ENCODE measurements around the gene TOR3A.
"Not testable (repeated sequence)": the region's sequence is repeated elsewhere in the genome, so short reads cannot be mapped to it uniquely, and the experiment has no call there.

Gene TOR3A

DNA sequence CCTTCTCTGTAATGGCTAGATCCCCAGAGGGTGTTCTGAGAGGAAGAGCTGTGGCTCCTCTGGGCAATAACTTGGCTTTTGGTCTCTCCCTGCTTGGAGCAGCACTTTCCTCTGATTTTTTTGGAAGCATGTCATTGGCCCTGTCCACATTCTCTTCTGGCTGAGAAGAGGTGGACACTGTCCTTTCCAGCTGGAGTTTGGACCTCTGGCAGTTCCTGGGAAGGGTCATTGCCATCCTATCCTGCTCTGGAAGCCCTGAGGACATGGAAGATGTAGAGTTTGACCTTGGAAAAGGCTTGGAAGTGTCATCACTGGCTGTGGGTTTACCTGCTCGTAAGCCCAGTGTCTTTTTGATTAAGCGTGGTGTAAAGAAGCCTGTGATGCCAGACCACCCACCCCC is 26.8 kb downstream of the TOR3A start:
- no peak for DNase-seq (ENCODE audit: low spot score)

GRCh38 chr1:179115181-179115580 is 33.3 kb downstream of the TOR3A start:
- DNase-seq (ENCODE audit: low spot score), result no peak

DNA sequence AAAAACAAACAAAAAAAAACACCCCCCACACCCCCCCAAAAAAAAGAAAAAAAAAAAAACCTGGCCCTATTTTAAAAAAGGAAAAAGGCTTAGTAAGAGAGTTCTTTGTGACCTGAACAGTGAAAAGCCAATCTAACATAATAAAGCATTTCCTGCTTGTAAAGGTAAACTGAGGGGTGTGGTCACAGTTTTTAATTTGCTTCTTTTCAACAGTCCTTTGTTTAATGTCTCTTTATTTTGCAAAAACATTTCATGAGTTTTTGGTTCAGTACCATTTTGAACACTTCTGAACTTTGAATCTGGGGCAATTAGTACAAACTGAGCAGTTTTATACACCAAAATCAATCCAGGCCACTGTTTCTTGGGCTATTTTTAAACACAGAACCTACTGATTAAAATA is 37.6 kb downstream of the TOR3A start:
- DNase-seq (ENCODE audit: low spot score), result no peak

DNA sequence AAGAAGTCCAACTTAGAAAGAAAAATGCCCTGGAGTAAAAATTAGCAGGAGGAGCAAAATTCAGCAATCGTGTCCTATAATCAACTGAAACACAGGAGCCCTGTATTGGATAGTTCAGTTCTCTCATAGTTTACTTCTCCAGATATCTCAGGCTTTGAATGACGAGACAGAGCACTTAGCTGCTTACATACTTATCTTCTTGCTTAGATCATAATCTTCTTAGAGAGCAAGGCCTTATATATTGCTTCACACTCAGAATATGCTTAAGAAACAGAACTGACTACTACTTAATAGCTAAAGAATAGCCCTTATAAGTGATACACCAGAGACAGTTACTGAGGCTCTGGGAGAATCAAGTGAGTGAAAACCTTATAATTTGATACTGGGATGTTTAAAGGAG is 38.9 kb downstream of the TOR3A start:
- DNase-seq (ENCODE audit: low spot score), result no peak

- peak; percentile 26 for DNase-seq (ENCODE audit: low spot score)
Observed at GRCh38 chr1:179121159-179121938, 39.5 kb downstream of the TOR3A start.

DNA sequence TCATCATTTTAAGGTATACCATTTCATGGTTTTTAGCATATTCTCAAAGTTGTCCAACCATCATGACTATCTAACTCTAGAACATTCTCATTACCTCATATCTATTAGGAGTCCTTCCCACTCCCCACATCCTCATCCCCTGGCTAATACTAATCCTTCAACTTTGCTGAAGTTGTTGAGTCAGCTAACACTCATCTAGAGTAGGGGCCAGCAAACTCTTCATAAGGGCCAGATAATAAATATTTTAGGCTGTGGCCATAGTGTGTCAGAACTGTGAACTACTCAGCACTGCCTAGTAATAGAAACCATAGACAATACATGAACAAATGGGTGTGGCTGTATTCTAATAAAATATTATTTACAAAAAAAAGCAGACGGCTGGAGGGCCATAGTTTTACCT is 43.0 kb downstream of the TOR3A start:
- no peak for DNase-seq (ENCODE audit: low spot score)

DNA sequence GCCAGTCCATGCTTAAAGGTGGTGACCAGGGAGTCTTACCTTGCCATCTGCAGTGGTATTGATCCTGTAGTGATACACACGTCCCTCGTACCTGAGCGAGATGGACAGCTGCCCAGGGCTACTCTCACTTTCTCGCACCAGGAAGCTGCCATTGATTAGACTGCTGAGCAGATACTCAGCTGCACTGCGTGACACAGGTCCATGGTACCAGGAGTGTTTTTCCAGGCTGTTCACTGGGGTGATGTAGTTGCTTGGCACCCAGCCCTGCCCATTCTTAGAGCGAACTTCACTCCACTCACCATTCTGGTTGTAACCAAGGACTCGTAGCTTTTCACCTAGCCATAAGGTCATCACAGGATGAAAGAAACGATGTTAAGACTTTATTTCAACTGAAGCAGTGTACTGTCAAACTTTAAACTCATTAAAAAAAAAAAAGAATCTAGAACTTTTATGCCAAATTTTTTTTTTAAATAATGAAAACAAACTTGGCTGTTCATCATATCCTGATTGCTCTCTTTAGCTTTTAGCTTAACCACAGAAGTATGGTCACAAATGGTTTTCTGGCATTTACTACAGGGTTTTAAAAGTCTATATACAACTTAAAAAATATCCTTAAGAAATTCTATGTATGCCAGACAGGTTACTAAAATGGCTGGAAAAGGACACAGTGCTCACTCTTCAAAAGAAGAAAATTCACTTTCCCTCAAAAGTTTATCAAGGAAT is 44.6 kb downstream of the TOR3A start:
- DNase-seq (ENCODE audit: low spot score), result no peak

DNA sequence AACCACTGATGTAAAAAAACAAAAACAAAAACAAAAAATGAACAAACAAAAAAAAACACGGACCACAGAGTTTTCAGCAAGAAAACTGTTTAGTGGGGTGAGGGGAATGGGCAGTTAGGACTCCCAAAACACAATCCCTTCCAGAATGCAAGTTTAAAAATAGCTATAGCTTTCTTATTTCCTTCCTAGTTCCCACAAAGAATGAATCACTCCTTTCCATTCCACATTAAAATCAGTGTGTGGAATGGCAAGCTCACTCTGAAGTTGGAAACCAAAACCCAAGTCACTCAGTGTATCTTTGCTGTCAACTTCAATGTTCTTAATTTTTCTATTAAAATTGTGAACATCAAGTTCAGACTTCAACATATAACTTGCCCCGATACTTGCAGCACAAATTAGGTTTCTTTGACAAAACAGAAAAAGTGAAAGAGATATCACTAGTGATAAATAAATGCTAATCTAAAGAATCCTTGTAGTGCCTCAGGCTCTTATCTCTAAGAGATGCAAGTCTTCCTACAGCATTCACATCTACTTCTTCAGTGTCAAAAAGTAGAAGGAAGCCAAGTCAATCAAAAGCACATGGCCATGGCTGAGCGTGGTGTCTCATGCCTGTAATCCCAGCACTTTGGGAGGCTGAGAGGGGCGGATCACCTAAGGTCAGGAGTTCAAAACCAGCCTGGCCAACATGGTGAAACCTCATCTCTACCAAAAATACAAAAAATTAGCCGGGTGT is 45.5 kb downstream of the TOR3A start:
- no peak for DNase-seq (ENCODE audit: low spot score)

- DNase-seq (ENCODE audit: low spot score), result no peak
Observed at GRCh38 chr1:179128520-179128919, 46.6 kb downstream of the TOR3A start.

DNA sequence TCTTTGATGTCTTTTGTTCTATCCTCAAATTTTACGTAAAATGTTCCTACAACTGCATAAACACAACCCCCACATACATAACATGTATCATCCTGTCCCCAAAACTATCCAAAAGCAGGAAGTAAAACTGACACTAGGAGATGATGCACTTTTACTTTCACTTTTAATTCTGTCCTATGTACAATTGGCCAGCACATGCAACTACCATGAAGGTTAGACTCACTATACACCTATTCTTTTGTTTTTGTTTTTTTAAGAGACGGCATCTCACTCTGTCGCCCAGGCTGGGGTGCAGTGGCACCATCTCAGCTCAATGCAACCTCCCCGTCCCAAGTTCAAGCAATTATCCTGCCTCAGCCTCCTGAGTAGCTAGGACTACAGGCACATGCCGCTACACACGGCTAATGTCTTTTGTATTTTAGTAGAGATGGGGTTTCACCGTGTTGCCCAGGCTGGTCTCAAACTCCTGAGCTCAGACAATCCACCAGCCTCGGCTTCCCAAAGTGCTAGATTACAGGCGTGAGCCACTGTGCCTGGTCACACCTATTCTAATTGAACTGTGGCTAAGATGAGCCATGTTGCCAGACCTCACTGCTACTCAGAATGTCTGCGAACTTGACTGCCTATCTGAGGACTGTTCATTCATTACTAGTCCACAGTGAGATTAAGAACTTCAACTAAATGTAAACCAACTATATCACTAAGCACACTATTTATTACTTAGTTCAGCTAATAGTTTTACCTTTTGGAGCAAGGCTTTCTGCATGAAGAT is 48.0 kb downstream of the TOR3A start:
- DNase-seq (ENCODE audit: low spot score), result peak; percentile 60

DNA sequence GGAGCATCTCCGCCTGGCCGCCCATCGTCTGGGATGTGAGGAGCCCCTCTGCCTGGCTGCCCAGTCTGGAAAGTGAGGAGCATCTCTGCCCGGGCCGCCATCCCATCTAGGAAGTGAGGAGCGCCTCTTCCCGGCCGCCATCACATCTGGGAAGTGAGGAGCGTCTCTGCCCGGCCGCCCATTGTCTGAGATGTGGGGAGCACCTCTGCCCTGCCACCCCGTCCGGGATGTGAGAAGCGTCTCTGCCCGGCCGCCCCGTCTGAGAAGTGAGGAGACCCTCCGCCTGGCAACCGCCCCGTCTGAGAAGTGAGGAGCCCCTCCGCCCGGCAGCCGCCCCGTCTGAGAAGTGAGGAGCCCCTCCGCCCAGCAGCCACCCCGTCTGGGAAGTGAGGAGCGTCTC is 53.3 kb downstream of the TOR3A start:
- DNase-seq (ENCODE audit: low spot score), result not testable (repeated sequence)

DNA sequence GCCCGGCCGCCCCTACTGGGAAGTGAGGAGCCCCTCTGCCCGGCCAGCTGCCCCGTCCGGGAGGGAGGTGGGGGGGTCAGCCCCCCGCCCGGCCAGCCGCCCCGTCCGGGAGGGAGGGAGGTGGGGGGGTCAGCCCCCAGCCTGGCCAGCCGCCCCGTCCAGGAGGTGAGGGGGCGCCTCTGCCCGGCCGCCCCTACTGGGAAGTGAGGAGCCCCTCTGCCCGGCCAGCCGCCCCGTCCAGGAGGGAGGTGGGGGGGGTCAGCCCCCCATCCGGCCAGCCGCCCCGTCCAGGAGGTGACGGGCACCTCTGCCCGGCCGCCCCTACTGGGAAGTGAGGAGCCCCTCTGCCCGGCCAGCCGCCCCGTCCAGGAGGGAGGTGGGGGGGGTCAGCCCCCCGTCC is 53.8 kb downstream of the TOR3A start:
- DNase-seq (ENCODE audit: low spot score), result not testable (repeated sequence)

- no peak for DNase-seq (ENCODE audit: low spot score)
Observed at GRCh38 chr1:179137617-179138255, 55.9 kb downstream of the TOR3A start.

- DNase-seq (ENCODE audit: low spot score), result not testable (repeated sequence)
Observed at GRCh38 chr1:179138755-179139154, 56.9 kb downstream of the TOR3A start.

GRCh38 chr1:179141592-179142251 is 59.9 kb downstream of the TOR3A start:
- no peak for DNase-seq (ENCODE audit: low spot score)

- DNase-seq (ENCODE audit: low spot score), result no peak
Observed at GRCh38 chr1:179142889-179143299, 61.0 kb downstream of the TOR3A start.

DNA sequence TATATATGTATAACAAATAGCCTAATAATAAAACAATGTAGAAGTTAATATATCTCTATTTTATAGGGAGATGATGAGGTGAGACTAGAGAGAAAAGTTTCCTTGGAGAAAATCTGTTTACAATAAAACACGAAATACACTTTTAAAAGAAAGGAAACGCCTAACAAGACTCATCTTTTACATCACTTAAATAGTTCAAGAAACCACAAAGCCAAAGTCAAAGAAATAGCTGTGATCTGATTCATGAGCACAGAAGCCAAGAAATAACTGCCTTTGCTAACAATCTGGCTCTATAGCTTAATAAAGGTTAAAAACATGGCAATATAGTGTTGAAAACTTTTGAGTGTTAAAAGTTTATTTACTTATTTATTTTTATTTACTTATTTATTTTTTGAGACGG is 61.5 kb downstream of the TOR3A start:
- DNase-seq (ENCODE audit: low spot score), result no peak

DNA sequence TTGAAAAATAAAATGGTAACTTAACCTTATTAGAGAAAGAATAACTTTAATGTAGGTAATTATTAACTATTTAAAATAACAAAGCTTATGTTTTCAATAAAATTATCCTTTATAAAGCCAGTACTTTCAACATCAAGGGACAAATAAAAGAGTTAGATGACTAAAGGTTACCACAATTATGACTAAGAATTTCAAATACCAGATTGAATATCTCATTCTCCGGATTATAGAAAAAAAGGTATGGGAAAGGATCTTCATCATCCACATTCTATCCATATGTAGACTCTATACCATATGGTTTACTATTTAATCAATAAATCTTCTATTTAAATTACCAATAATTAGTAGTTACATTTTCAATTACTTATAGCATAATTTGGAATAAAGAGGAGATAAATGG is 62.8 kb downstream of the TOR3A start:
- DNase-seq (ENCODE audit: low spot score), result no peak

DNA sequence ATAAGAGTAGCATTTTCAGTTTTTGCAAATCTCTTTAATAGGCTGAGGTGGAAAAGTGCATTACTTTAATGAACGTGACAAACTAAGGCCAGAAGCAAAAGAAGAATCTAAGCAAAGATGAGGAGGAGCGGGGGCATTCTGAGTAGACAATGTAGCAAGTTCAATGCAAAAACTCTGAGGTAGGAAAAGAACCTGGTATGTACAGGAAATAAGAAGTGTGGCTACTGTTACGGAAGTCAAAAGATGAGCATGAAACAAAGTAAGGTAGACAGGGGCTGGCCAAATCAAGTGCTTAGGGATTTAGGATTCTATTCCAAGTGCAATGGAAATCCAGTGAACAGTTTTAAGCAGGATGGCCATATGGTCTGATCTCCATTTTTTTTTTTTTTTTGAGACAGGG is 63.7 kb downstream of the TOR3A start:
- no peak for DNase-seq (ENCODE audit: low spot score)
